HEK293 (cell line): ENCODE results near the gene CENPVL3.

ENCODE experiments used
- REST ChIP-seq: fragments of 450-650 bp; formaldehyde crosslinking; IDR thresholded peaks from 2 replicates; pipeline ENCODE4 v1.5.1; 2016; ENCODE audit warnings: missing biosample characterization, missing genetic modification characterization
- ZNF335 ChIP-seq: fragments of 450-650 bp; formaldehyde crosslinking; conservative IDR thresholded peaks from 2 replicates; pipeline ENCODE4 v1.5.1; 2016; ENCODE audit warnings: missing biosample characterization, missing genetic modification characterization
- ZNF561 ChIP-seq: fragments of 450-650 bp; IDR thresholded peaks from 2 replicates; pipeline ENCODE4 v1.5.1; 2018; ENCODE audit warnings: missing biosample characterization, missing genetic modification characterization, borderline replicate concordance

- TF ChIP-seq ZNF561 (tag by site-specific recombination) = no peak
- TF ChIP-seq REST (tag by site-specific recombination) = no peak
- TF ChIP-seq ZNF335 (tag by site-specific recombination) = no peak
Measured at GRCh38 chrX:51641421-51642021, 22.8 kb upstream of the CENPVL3 start.
